ENCODE data around the gene AHI1. TPM values are rescaled to one million over a fixed set of nuclear protein-coding genes. Genes with fewer than 3 reads are reported as not detected.

Gene AHI1
- 6.5 and 6.8 TPM in 2 replicates for total RNA-seq

DNA sequence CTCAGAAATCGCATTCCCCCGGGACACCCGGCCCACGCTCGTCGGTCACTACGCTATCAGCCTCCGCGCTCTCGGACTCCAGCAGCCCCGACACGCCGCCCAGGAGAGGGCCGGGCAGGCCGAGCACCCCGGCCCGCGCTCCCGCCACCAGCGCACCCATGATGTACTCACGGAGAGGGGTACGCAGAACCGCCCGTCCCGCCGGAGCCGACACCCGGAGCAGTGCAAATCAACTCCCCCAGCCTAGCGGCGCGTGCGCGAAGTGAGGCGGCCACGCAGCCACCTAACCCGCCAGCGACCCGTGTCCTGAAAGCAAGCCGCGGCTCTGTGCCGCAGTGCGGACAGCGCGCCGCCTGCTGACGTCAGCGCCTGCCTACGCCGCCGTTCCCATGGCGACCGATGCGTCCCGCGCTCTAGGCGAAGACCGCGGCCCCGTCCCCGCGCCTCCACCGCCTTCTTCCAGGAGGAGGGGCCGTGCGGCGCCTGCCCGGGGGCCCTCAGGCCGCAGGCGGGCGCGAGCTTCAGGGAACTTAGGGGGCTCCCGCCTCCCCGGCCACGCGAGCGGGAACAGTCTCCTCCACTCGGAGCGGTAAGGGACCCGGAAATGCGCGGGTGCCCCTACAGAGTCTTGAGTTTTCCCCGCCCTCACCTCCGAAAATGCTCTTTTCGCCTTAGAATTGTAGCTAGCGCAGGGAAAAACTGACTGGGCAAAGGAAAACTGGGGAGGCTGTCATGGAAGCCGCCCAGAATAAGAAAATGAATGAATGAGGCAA is at the start of gene AHI1:
Gene AHI1, minus strand, starts transcription at position 329 of the 773 bp plus-strand sequence. CDS start 5,503 bp downstream, outside the sequence.

